Measurements from ENCODE around the gene ALDOC. TPM values are rescaled to one million over a fixed set of nuclear protein-coding genes. Genes with fewer than 3 reads are reported as not detected.

ALDOC gene
- total RNA-seq, 1 experiment from 2014 or later, result 6.0 TPM

- no peaks in the 10 kb centered on the region for H3K27me3 Mint-ChIP-seq (ENCODE audit: insufficient read depth, unreplicated experiment)
- intact Hi-C loops (cut with micrococcal nuclease), result no loop called here
- H3K4me3 Mint-ChIP-seq (ENCODE audit: unreplicated experiment), result no peak overlapping the region
- no peaks in the 10 kb centered on the region for H3K9me3 Mint-ChIP-seq (ENCODE audit: unreplicated experiment)
- TF ChIP-seq CTCF (IDR thresholded peaks at IDR 0.05; ENCODE audit: unreplicated experiment), result no peak
- ChIA-PET CTCF (interaction anchor here (0.9 to 1.1 kb wide), 3 partner anchors 9 to 24 kb away, joined by 3 read pairs; no protein-coding TSS in a partner anchor), POLR2A (interaction anchor here (0.9 to 2.3 kb wide), 5 partner anchors 9 to 48 kb away, joined by 3 to 11 read pairs (median 4); no protein-coding TSS in a partner anchor)
- no peaks in the 10 kb centered on the region for H3K4me1 Mint-ChIP-seq (ENCODE audit: insufficient read depth, unreplicated experiment)
- BruUV-seq (replicated peaks), result no TSS peak
- H3K36me3 Mint-ChIP-seq (ENCODE audit: insufficient read depth, unreplicated experiment), result peaks cover 83% of the 10 kb centered on the region
- no peak overlapping the region for H3K27ac Mint-ChIP-seq (ENCODE audit: low read depth, unreplicated experiment)
- no peak for DNase-seq (ENCODE audit: unreplicated experiment)
These were observed 43.3 kb upstream of the ALDOC start for GRCh38 chr17:28620010-28620409.

GRCh38 chr17:28618464-28618863 is 41.8 kb upstream of the ALDOC start:
- H3K4me1 Mint-ChIP-seq (ENCODE audit: insufficient read depth, unreplicated experiment), result no peaks in the 10 kb centered on the region
- intact Hi-C loops (cut with micrococcal nuclease), result no loop called here
- H3K27me3 Mint-ChIP-seq (ENCODE audit: insufficient read depth, unreplicated experiment), result no peaks in the 10 kb centered on the region
- no peaks in the 10 kb centered on the region for H3K9me3 Mint-ChIP-seq (ENCODE audit: unreplicated experiment)
- TF ChIP-seq CTCF (IDR thresholded peaks at IDR 0.05; ENCODE audit: unreplicated experiment), result no peak
- BruUV-seq (replicated peaks), result no TSS peak
- no peak overlapping the region for H3K4me3 Mint-ChIP-seq (ENCODE audit: unreplicated experiment)
- no peak for DNase-seq (ENCODE audit: unreplicated experiment)
- no peak overlapping the region for H3K27ac Mint-ChIP-seq (ENCODE audit: low read depth, unreplicated experiment)
- POLR2A ChIA-PET, result interaction anchor here (0.6 to 2.7 kb wide), 9 partner anchors 9 to 37 kb away, joined by 3 to 12 read pairs (median 4); partner anchors contain the start of gene BLTP2
- peaks cover 87% of the 10 kb centered on the region for H3K36me3 Mint-ChIP-seq (ENCODE audit: insufficient read depth, unreplicated experiment)
- CTCF ChIA-PET, result interaction anchor here (0.6 to 1.5 kb wide), 3 partner anchors 10 to 32 kb away, joined by 3 to 4 read pairs (median 4); partner anchors contain the start of gene BLTP2

- CTCF ChIA-PET, result interaction anchor here (0.7 to 1.7 kb wide), 2 partner anchors 27 to 111 kb away, joined by 3 to 8 read pairs; no protein-coding TSS in a partner anchor
- DNase-seq (ENCODE audit: unreplicated experiment), result no peak
- H3K4me1 Mint-ChIP-seq (ENCODE audit: insufficient read depth, unreplicated experiment), result no peaks in the 10 kb centered on the region
- no peaks in the 10 kb centered on the region for H3K9me3 Mint-ChIP-seq (ENCODE audit: unreplicated experiment)
- H3K4me3 Mint-ChIP-seq (ENCODE audit: unreplicated experiment), result no peak overlapping the region
- H3K36me3 Mint-ChIP-seq (ENCODE audit: insufficient read depth, unreplicated experiment), result peaks cover 78% of the 10 kb centered on the region
- POLR2A ChIA-PET, result no interaction called here
- H3K27ac Mint-ChIP-seq (ENCODE audit: low read depth, unreplicated experiment), result no peak overlapping the region
- intact Hi-C loops (cut with micrococcal nuclease), result no loop called here
- no TSS peak for BruUV-seq (replicated peaks)
- TF ChIP-seq CTCF (IDR thresholded peaks at IDR 0.05; ENCODE audit: unreplicated experiment), result no peak
- H3K27me3 Mint-ChIP-seq (ENCODE audit: insufficient read depth, unreplicated experiment), result no peaks in the 10 kb centered on the region
These were observed 39.6 kb upstream of the ALDOC start for GRCh38 chr17:28616281-28616680.

- no peaks in the 10 kb centered on the region for H3K27me3 Mint-ChIP-seq (ENCODE audit: insufficient read depth, unreplicated experiment)
- no peak overlapping the region for H3K4me3 Mint-ChIP-seq (ENCODE audit: unreplicated experiment)
- H3K9me3 Mint-ChIP-seq (ENCODE audit: unreplicated experiment), result no peaks in the 10 kb centered on the region
- ChIA-PET POLR2A (interaction anchor here (0.8 kb wide), 1 partner anchor 25 kb away, joined by 3 read pairs; no protein-coding TSS in a partner anchor), CTCF (interaction anchor here (0.6 to 1.7 kb wide), 2 partner anchors 28 to 767 kb away, joined by 3 to 8 read pairs; no protein-coding TSS in a partner anchor)
- no peaks in the 10 kb centered on the region for H3K4me1 Mint-ChIP-seq (ENCODE audit: insufficient read depth, unreplicated experiment)
- no peak for DNase-seq (ENCODE audit: unreplicated experiment)
- no TSS peak for BruUV-seq (replicated peaks)
- H3K36me3 Mint-ChIP-seq (ENCODE audit: insufficient read depth, unreplicated experiment), result peaks cover 72% of the 10 kb centered on the region
- no peak overlapping the region for H3K27ac Mint-ChIP-seq (ENCODE audit: low read depth, unreplicated experiment)
- intact Hi-C loops (cut with micrococcal nuclease), result no loop called here
- TF ChIP-seq CTCF (IDR thresholded peaks at IDR 0.05; ENCODE audit: unreplicated experiment), result no peak
These were observed 38.7 kb upstream of the ALDOC start for GRCh38 chr17:28615260-28615940.

Data from MCF 10A (cell line).